ENCODE measurements around the gene NMNAT2. TPM values are rescaled to one million over a fixed set of nuclear protein-coding genes. Genes with fewer than 3 reads are reported as not detected.

NMNAT2 gene
- polyA plus RNA-seq, 10 donors = 0.99 to 2.0 (median 1.5) TPM

GRCh38 chr1:183365676-183366075 is 52.5 kb downstream of the NMNAT2 start:
- DNase-seq = no peak

- DNase-seq = no peak
These were observed 53.1 kb downstream of the NMNAT2 start for GRCh38 chr1:183365093-183365492.

- DNase-seq = no peak
These were observed 54.2 kb downstream of the NMNAT2 start for GRCh38 chr1:183363972-183364371.

GRCh38 chr1:183361081-183361480 is 57.1 kb downstream of the NMNAT2 start:
- no peak for DNase-seq

GRCh38 chr1:183360473-183360872 is 57.7 kb downstream of the NMNAT2 start:
- DNase-seq = peak in 2 of 3 donors; percentile 45 to 63

- no peak for DNase-seq
These were observed 61.5 kb downstream of the NMNAT2 start for GRCh38 chr1:183356534-183357182.

GRCh38 chr1:183355797-183356196 is 62.4 kb downstream of the NMNAT2 start:
- DNase-seq = no peak

- no peak for DNase-seq
These were observed 63.0 kb downstream of the NMNAT2 start for GRCh38 chr1:183355181-183355580.

- no peak for DNase-seq
These were observed 64.6 kb downstream of the NMNAT2 start for GRCh38 chr1:183353597-183353996.

GRCh38 chr1:183349201-183349711 is 68.9 kb downstream of the NMNAT2 start:
- DNase-seq = peak; percentile 33 to 81 (median 69)

GRCh38 chr1:183346276-183346732 is 71.9 kb downstream of the NMNAT2 start:
- no peak for DNase-seq

GRCh38 chr1:183339556-183340167 is 78.5 kb downstream of the NMNAT2 start:
- DNase-seq = no peak

- peak in 1 of 3 donors; percentile 61 for DNase-seq
These were observed 87.0 kb downstream of the NMNAT2 start for GRCh38 chr1:183331091-183331742.

GRCh38 chr1:183330335-183330734 is 87.8 kb downstream of the NMNAT2 start:
- DNase-seq = no peak

- no peak for DNase-seq
These were observed 89.8 kb downstream of the NMNAT2 start for GRCh38 chr1:183328371-183328770.

- DNase-seq = peak in 1 of 3 donors; percentile 49
These were observed 90.5 kb downstream of the NMNAT2 start for GRCh38 chr1:183327434-183328290.

GRCh38 chr1:183323849-183324683 is 94.1 kb downstream of the NMNAT2 start:
- DNase-seq = no peak

- DNase-seq = no peak
These were observed 98.6 kb downstream of the NMNAT2 start for GRCh38 chr1:183319606-183320005.

GRCh38 chr1:183319051-183319450 is 99.1 kb downstream of the NMNAT2 start:
- no peak for DNase-seq

GRCh38 chr1:183318433-183318832 is 99.7 kb downstream of the NMNAT2 start:
- DNase-seq = peak; percentile 84 to 92 (median 87)

Measured in muscle of back (tissue), 11 donors.